ENCODE results near the gene NFATC4.
"Not testable (repeated sequence)": the region's sequence is repeated elsewhere in the genome, so short reads cannot be mapped to it uniquely, and the experiment has no call there.

NFATC4 gene

DNA sequence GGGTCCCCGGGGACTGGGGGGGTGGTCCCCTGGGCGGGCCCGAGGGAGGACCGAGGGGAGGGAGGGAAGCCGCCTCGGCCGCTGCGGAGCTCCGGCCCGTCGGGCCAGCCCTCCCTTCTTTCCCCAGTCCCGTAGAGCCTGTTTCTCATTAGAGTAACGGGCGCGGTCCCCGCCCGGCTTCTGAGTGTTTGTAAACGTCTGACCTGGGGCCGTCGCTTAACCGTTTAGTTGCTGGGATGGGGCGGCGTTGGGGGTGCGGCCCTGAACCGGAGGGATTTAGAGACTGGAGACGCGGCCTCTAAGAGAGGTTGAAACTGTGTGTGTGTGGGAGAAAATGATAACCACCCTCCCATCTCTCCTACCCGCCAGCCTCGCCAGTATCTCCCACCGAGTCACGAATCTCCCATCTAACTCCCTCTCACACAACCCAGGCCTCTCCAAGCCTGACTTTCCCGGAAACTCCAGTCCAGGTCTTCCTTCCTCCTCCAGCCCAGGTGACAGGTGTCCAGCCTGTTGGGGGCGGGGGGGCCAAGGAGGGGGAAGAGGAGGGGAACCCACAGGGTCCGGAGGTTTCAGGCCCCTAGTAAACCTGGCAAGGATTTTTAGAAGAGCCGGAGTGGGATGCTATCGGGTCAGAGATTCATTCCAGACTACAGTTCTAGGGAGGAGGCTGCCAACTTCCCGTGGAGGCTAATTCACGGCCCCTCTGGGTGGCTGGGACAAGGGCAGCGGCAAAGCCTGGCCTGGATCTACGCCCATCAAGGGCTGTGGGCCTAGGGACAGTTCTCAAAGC, 1.1 kb upstream of the NFATC4 start:
- no peak for DNase-seq (ENCODE audit: low read depth in 2 of 2)

GRCh38 chr14:24368212-24368561, 203 bp downstream of the NFATC4 start:
- DNase-seq (ENCODE audit: low read depth in 2 of 2), result no peak

DNA sequence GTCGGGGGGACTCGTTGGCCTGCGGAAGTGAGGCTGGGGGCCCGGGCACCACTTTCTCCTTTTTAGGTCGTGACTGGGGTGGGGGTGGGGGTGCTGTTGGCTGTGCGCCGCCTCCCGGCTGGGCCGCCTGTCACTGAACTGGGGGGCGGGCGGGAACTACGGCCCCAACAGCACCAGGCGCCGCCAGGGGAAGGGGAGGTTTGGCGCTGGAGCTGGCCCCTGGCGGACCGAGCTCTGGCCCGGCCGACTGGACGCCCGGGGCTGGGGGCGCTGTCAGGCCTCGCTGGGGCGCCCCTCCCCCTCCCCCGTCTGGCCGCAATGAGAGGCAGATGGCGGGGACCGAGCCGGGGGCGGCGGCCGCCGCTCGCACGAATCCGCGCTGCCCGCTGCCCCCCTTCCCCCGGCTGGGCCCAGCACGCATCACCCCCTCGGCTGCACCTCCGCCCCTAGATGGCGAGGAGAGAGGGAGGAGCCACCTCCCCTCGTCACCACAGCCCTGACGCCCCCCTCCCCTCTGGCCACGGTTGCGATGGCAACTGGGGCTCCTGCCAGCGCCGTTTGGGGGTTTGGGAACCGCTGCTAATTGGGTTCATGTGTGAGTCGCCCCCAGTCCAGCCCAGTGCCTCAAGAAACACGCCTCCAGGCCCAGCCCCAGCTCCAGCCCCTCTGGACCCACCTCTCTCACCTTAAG, 723 bp downstream of the NFATC4 start:
- no peak for DNase-seq (ENCODE audit: low read depth in 2 of 2)

DNA sequence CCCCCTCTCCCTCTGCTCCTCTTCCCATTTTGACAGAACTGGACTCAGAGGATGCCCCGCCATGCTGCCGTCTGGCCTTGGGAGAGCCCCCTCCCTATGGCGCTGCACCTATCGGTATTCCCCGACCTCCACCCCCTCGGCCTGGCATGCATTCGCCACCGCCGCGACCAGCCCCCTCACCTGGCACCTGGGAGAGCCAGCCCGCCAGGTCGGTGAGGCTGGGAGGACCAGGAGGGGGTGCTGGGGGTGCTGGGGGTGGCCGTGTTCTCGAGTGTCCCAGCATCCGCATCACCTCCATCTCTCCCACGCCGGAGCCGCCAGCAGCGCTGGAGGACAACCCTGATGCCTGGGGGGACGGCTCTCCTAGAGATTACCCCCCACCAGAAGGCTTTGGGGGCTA, 1.5 kb downstream of the NFATC4 start:
- DNase-seq (ENCODE audit: low read depth in 2 of 2), result no peak

- DNase-seq (ENCODE audit: low read depth in 2 of 2), result no peak
Measured at GRCh38 chr14:24369907-24370687, 2.1 kb downstream of the NFATC4 start.

- DNase-seq (ENCODE audit: low read depth in 2 of 2), result no peak
Measured at GRCh38 chr14:24370748-24371147, 2.8 kb downstream of the NFATC4 start.

DNA sequence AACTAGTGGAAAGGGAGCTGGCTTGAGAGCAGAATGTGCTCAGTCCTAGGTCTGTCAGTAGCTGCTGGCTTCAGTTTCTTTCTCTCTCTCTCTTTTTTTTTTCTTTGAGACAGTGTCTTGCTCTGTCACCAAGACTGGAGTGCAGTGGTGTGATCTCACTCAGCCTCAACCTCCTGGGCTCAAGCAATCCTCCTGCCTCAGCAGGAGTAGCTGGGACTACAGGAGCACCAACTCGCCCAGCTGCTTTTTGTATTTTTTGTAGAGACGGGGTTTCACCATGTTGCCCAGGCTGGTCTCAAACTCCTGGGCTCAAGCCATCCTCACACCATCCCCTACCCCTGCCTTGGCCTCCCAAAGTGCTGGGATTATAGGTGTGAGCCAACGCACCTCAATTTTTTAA, 3.6 kb downstream of the NFATC4 start:
- not testable (repeated sequence) for DNase-seq (ENCODE audit: low read depth in 2 of 2)

GRCh38 chr14:24372701-24373416, 4.9 kb downstream of the NFATC4 start:
- DNase-seq (ENCODE audit: low read depth in 2 of 2), result no peak

DNA sequence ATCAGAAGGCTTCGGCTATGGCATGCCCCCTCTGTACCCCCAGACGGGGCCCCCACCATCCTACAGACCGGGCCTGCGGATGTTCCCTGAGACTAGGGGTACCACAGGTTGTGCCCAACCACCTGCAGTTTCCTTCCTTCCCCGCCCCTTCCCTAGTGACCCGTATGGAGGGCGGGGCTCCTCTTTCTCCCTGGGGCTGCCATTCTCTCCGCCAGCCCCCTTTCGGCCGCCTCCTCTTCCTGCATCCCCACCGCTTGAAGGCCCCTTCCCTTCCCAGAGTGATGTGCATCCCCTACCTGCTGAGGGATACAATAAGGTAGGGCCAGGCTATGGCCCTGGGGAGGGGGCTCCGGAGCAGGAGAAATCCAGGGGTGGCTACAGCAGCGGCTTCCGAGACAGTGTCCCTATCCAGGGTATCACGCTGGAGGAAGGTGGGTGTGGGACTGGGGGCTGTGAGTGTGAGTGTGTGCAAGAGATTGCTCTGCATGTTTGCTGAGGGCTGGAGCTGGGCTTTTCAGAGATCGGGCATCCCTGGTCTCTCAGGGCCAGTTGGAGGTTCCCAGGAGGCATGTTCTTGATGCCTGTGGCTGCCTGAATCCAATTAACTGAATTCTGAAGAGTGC, 8.6 kb downstream of the NFATC4 start:
- no peak for DNase-seq (ENCODE audit: low read depth in 2 of 2)

GRCh38 chr14:24377126-24377525, 9.1 kb downstream of the NFATC4 start:
- DNase-seq (ENCODE audit: low read depth in 2 of 2), result no peak

GRCh38 chr14:24377657-24378056, 9.7 kb downstream of the NFATC4 start:
- no peak for DNase-seq (ENCODE audit: low read depth in 2 of 2)

DNA sequence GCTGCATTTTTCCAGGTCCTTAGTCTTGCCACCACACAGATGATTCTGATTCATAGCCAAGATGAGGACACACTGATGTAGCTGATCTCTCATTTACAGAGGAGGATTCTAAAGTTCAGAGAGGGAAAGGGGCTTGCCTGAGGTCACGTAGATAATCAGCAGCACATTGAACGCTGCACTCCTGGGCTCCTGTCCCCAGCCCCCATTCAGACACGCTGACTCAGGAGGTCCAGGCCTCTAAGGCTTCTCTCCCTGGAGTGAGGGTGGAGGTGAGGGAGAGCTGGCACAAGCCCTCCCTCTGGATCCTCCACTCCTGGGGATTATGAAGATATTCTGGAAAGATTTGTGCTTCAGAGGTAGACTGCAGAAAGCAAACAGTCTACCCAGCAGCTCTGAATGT, 10.3 kb downstream of the NFATC4 start:
- DNase-seq (ENCODE audit: low read depth in 2 of 2), result no peak

GRCh38 chr14:24378981-24379906, 11.3 kb downstream of the NFATC4 start:
- DNase-seq (ENCODE audit: low read depth in 2 of 2), result no peak

- no peak for DNase-seq (ENCODE audit: low read depth in 2 of 2)
Measured at GRCh38 chr14:24379907-24380730, 12.1 kb downstream of the NFATC4 start.

- no peak for DNase-seq (ENCODE audit: low read depth in 2 of 2)
Measured at GRCh38 chr14:24381363-24382063, 13.5 kb downstream of the NFATC4 start.

GRCh38 chr14:24382064-24382371, 14.0 kb downstream of the NFATC4 start:
- no peak for DNase-seq (ENCODE audit: low read depth in 2 of 2)

GRCh38 chr14:24384169-24384568, 16.2 kb downstream of the NFATC4 start:
- DNase-seq (ENCODE audit: low read depth in 2 of 2), result no peak

DNA sequence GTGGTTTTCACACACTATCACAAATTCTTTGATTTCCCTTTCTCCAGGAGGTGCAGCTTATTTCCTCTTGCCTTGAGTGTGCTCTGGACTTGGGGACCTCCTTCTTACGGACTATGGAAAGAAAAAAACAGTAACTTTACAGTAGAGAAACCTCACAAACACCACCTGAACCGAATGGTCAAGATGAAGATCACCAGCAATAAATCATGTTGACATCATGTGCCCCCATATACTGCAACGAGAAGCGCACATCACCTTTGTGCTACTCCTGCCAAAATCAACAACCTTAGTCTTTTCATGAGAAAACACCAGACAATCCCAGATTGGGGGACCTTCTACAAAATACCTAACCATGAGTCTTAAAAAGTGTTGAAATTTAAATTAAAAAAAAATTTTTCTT, 17.5 kb downstream of the NFATC4 start:
- DNase-seq (ENCODE audit: low read depth in 2 of 2), result no peak

- no peak for DNase-seq (ENCODE audit: low read depth in 2 of 2)
Measured at GRCh38 chr14:24387009-24387345, 19.0 kb downstream of the NFATC4 start.

All from stimulated activated CD4-positive, alpha-beta T cell treated with anti-CD3 and anti-CD28 coated beads, Interleukin-1b, Interleukin-23, amount 100 ng/mL, for 4 hours (primary cell).